ENCODE results near the gene LARP4.

DNA sequence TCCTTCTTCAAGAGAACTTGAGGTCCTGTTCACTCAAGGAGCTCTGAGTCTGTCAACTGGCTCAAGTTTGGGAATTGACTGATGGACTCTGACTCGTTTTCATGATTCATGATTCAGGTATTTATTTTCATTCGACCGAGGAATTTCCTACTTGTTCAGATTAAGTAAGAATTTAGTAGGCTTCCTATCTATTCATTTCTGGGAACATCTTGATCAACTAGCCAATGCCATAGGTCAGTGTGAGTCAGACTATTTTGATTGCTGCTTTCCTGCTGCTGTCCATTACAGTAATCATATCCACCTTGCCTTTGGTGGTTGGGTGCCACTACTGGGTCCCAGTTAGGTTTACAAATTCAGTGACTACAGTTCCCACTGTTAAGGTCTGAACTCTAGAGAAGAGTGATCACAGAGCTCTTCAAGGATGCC is 10.4 kb upstream of the LARP4 start:
- TF ChIP-seq, protein P1, sequence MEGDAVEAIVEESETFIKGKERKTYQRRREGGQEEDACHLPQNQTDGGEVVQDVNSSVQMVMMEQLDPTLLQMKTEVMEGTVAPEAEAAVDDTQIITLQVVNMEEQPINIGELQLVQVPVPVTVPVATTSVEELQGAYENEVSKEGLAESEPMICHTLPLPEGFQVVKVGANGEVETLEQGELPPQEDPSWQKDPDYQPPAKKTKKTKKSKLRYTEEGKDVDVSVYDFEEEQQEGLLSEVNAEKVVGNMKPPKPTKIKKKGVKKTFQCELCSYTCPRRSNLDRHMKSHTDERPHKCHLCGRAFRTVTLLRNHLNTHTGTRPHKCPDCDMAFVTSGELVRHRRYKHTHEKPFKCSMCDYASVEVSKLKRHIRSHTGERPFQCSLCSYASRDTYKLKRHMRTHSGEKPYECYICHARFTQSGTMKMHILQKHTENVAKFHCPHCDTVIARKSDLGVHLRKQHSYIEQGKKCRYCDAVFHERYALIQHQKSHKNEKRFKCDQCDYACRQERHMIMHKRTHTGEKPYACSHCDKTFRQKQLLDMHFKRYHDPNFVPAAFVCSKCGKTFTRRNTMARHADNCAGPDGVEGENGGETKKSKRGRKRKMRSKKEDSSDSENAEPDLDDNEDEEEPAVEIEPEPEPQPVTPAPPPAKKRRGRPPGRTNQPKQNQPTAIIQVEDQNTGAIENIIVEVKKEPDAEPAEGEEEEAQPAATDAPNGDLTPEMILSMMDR (IDR thresholded peaks at IDR 0.05), result no peak
- TF ChIP-seq POLR2A (IDR thresholded peaks at IDR 0.05), result no peak

All from uterus (tissue), 2 donors.